SH-SY5Y (cell line): ENCODE measurements around the gene NR2C1.

ENCODE experiments used
- GATA2 ChIP-seq: IDR thresholded peaks from 2 replicates; pipeline ENCODE4 v1.6.1; 2011; ENCODE audit warnings: mild to moderate bottlenecking, low read depth, low read length
- GATA3 ChIP-seq: IDR thresholded peaks from 2 replicates; pipeline ENCODE4 v1.6.1; 2011; ENCODE audit warnings: low read depth, mild to moderate bottlenecking, low read length, moderate library complexity

DNA sequence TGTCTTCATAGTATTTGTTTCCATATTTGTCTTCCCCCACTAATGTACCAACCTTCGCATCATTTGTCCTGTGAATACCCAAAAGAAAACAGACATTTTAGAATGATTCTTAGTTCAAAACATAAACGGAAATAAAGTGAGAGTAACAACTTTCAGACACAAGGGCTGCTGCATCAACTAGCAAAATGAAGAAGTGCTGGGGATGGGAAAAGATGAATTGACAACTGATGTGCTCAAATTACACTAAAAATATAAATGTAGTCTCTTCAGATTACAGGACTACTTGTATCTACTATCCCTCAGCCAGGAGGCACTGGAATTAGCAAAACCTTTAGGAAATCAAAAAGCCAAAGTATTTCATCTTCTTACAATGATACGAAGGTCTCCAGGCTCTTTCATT lies 70.7 kb downstream of the NR2C1 start:
- TF ChIP-seq GATA2 (no peak), GATA3 (no peak)
